Measurements from ENCODE around the gene PHLDB1. TPM values are rescaled to one million over a fixed set of nuclear protein-coding genes. Genes with fewer than 3 reads are reported as not detected.
"Not testable (repeated sequence)": the region's sequence is repeated elsewhere in the genome, so short reads cannot be mapped to it uniquely, and the experiment has no call there.

Gene PHLDB1
- total and polyA plus RNA-seq, 8 donors = 76.5 to 120 (median 91.7) TPM

- Histone ChIP-seq H3K27ac (peak overlapping the region; percentile 83 to 84), H3K36me3 (peaks cover 0 to 5% of the 10 kb centered on the region in 2 donors), H3K9me3 (no peaks in the 10 kb centered on the region), H3K27me3 (peaks cover 4 to 61% of the 10 kb centered on the region in 2 donors), H3K4me3 (peak overlapping the region; percentile 53 to 60), H3K4me1 (peaks cover 15 to 63% of the 10 kb centered on the region in 2 donors)
- intact Hi-C loops (cut with DNase I) = loop anchor here in 1 of 2 donors (10.0 kb wide), 1 partner anchor 45 kb away; no protein-coding TSS in a partner anchor
- DNase-seq (no peak), ATAC-seq (no peak)
- TF ChIP-seq CTCF (IDR thresholded peaks at IDR 0.05) = no peak
Measured at GRCh38 chr11:118609380-118610224, 2.2 kb downstream of the PHLDB1 start.

- peaks cover 0 to 10% of the 10 kb centered on the region in 2 donors for H3K36me3 ChIP-seq
- DNase-seq (no peak), ATAC-seq (no peak)
- H3K4me3 ChIP-seq = peak overlapping the region; percentile 53 to 60
- H3K27me3 ChIP-seq = peaks cover 4 to 61% of the 10 kb centered on the region in 2 donors
- peak overlapping the region; percentile 83 to 84 for H3K27ac ChIP-seq
- intact Hi-C loops (cut with DNase I) = no loop called here
- TF ChIP-seq CTCF (IDR thresholded peaks at IDR 0.05) = no peak
- H3K4me1 ChIP-seq = peaks cover 12 to 59% of the 10 kb centered on the region in 2 donors
- H3K9me3 ChIP-seq = no peaks in the 10 kb centered on the region
Measured at GRCh38 chr11:118610225-118610772, 2.9 kb downstream of the PHLDB1 start.

GRCh38 chr11:118610773-118611432, 3.5 kb downstream of the PHLDB1 start:
- Histone ChIP-seq H3K36me3 (peaks cover 0 to 16% of the 10 kb centered on the region in 2 donors), H3K27ac (peak overlapping the region; percentile 83 to 84), H3K4me1 (peaks cover 12 to 53% of the 10 kb centered on the region in 2 donors), H3K4me3 (peak overlapping the region; percentile 53 to 60), H3K27me3 (peaks cover 4 to 61% of the 10 kb centered on the region in 2 donors), H3K9me3 (no peaks in the 10 kb centered on the region)
- intact Hi-C loops (cut with DNase I) = no loop called here
- TF ChIP-seq CTCF (IDR thresholded peaks at IDR 0.05) = peak; percentile 88 to 95
- ATAC-seq = peak; percentile 78
- DNase-seq = peak in 3 of 4 donors; percentile 82 to 94 (median 83)

GRCh38 chr11:118611433-118611795, 4.0 kb downstream of the PHLDB1 start:
- ATAC-seq; DNase-seq; intact Hi-C loops (cut with DNase I); H3K9me3 ChIP-seq: not testable (repeated sequence)
- Histone ChIP-seq H3K4me3 (peak overlapping the region; percentile 53 to 60), H3K27me3 (peaks cover 4 to 60% of the 10 kb centered on the region in 2 donors), H3K36me3 (peaks cover 0 to 21% of the 10 kb centered on the region in 2 donors), H3K4me1 (peaks cover 9 to 53% of the 10 kb centered on the region in 2 donors), H3K27ac (peak overlapping the region; percentile 83 to 84)

- H3K9me3 ChIP-seq = no peaks in the 10 kb centered on the region
- ATAC-seq (no peak), DNase-seq (no peak)
- H3K27me3 ChIP-seq = peaks cover 4 to 53% of the 10 kb centered on the region in 2 donors
- H3K27ac ChIP-seq = peak overlapping the region; percentile 65 to 84
- TF ChIP-seq CTCF (IDR thresholded peaks at IDR 0.05) = no peak
- H3K4me3 ChIP-seq = no peak overlapping the region
- H3K4me1 ChIP-seq = peaks cover 8 to 63% of the 10 kb centered on the region in 2 donors
- intact Hi-C loops (cut with DNase I) = no loop called here
- H3K36me3 ChIP-seq = peaks cover 0 to 25% of the 10 kb centered on the region in 2 donors
Measured at GRCh38 chr11:118612378-118612777, 5.0 kb downstream of the PHLDB1 start.
